Psoas muscle (tissue), 8 donors: ENCODE data around the gene CCDC197. TPM values are rescaled to one million over a fixed set of nuclear protein-coding genes. Genes with fewer than 3 reads are reported as not detected.
A peak's percentile ranks its signal among the peaks of the same experiment; 100 is the strongest.

ENCODE experiments used
- ATAC-seq, 4 donors: fragments of 200-7000 bp; cut with Tn5 transposase; one replicate each; pipeline ENCODE4 v1.9.1; 2020; ENCODE audit warnings: moderate library complexity in 3 of 4, mild to moderate bottlenecking in 2 of 4
- DNase-seq, 2 donors: peaks; one replicate each; pipeline ENCODE4 v3.0.0-alpha.2; 2020
- H3K27ac ChIP-seq: fragments of 200-600 bp; one replicate; pipeline ENCODE4 v1.8.0; 2022
- H3K27me3 ChIP-seq, 3 donors: fragments of 200-600 bp in 1 of 3; one replicate each; pipeline versions ENCODE4 v1.6.1 to v1.8.0; 2013 to 2022; ENCODE audit warnings: low read length in 2 of 3, mild to moderate bottlenecking in 2 of 3, moderate library complexity in 1 of 3; ENCODE audit not compliant: insufficient read depth in 3 of 3
- H3K36me3 ChIP-seq, 2 donors: fragments of 200-600 bp in 1 of 2; one replicate each; pipeline versions ENCODE4 v1.6.1 to v1.8.0; 2013 to 2022; ENCODE audit warnings: low read depth in 1 of 2, mild to moderate bottlenecking in 1 of 2, moderate library complexity in 1 of 2; ENCODE audit not compliant: insufficient read depth in 1 of 2
- H3K4me1 ChIP-seq: fragments of 200-600 bp; one replicate; pipeline ENCODE4 v1.8.0; 2022
- H3K4me3 ChIP-seq: fragments of 200-600 bp; one replicate; pipeline ENCODE4 v1.8.0; 2022; ENCODE audit warnings: mild to moderate bottlenecking
- H3K9me3 ChIP-seq: fragments of 200-600 bp; one replicate; pipeline ENCODE4 v1.8.0; 2022
- CTCF ChIP-seq: fragments of 200-600 bp; IDR thresholded peaks from one replicate; pipeline ENCODE4 v1.8.0; 2022; ENCODE audit warnings: antibody characterized with exemption
- WGBS, 3 donors: extraction: QIAGEN DNeasy Blood & Tissue Kit; methylation state at CpG; one replicate each; pipeline versions ENCODE4 v1.1.6 to v1.1.7; 2013; 5-methylcytosine and 5-hydroxymethylcytosine counted together
- intact Hi-C, 2 donors: fragments of 100-400 bp; cut with DNase I; formaldehyde crosslinking; loops; one replicate each; pipeline versions ENCODE4 v1.11.0 to v1.14.2; 2022
- polyA plus RNA-seq, 3 donors: library from polyadenylated mRNA; stranded (reverse); fragments of 200-250 nt; gene quantifications; one replicate each; pipeline ENCODE4 v1.2.3, GENCODE V29; 2013
- total RNA-seq, 4 donors: library from RNA; stranded (reverse); fragmentation: NEBNext Ultra II Directional in 2 of 4; extraction: Animal tissue kit (Norgen Biotek cat#: 25700) in 2 of 4; gene quantifications; one replicate each; pipeline versions ENCODE4 v1.2.1 to v1.2.4, GENCODE V29; 2021 to 2023
- donor health status: healthy with polysubstance abuse.
- donor health status: DM: no; HTN: no; CAD: no; lungs with moderate emphysema.
- donor health status: Bipolar disorder and iron deficiency.
- donor health status: healthy.
- donor health status: DM: yes; HTN: yes; CAD: no.
- donor health status: DM: no; HTN: no; CAD: no.
- donor health status: DM: no; HTN: no; CAD: no.
- donor health status: DM: yes; HTN: yes; CAD: no.

Gene CCDC197
- total and polyA plus RNA-seq, 7 donors, result 0.04 to 3.9 (median 0.71) TPM

DNA sequence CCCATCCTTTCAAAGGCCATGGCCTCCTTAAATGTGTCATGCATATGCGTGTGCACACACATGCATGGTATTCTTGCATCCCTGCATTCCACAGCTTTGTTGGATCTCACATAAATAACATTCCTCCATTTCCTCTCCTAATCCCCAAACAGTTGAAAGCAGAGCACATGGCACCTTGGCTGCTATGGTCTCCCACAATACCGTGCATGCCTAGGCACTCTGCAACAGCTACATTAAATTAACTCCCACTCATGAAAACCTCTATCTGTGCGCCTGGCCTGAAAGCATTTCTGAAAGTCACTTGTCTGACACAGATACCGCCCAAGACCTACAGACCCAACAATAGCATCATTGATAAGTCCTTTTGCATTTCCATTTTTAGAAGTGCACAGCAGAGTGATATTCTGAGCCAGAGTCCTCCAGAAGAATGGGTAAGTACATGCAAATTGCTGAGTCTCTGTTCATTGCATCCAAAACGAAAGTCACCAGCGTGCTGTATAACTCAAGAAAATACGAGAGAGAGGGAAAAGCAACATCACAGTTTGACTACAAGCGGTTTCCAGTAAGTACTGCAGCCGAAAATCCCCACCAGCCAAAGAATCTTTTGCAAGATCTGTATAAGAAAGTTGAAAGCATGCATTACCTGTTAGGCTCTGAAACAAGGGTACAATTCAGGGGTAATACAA, 21.2 kb upstream of the CCDC197 start:
- Histone ChIP-seq H3K27me3 (no peaks in the 10 kb centered on the region), H3K9me3 (no peaks in the 10 kb centered on the region), H3K27ac (peak overlapping the region; percentile 98), H3K4me1 (peaks cover 29% of the 10 kb centered on the region), H3K4me3 (peak overlapping the region; percentile 83), H3K36me3 (peaks cover 0 to 10% of the 10 kb centered on the region in 2 donors)
- intact Hi-C loops, result no loop called here
- TF ChIP-seq CTCF, result peak; percentile 15
- WGBS, 3 donors, result 20 to 35% (median 23%) methylated on average over 9 of the region's 9 CpGs
- DNase-seq (peak in 1 of 2 donors; percentile 22), ATAC-seq (peak in 1 of 4 donors; percentile 4)

- peak; percentile 12 to 42 (median 18) for ATAC-seq
- Histone ChIP-seq H3K27ac (peak within 1 kb of the TSS; percentile 98), H3K4me3 (peak within 1 kb of the TSS; percentile 83), H3K9me3 (no peaks in the 10 kb centered on the region), H3K27me3 (no peaks in the 10 kb centered on the region), H3K36me3 (peaks cover 0 to 5% of the 10 kb centered on the region in 2 donors), H3K4me1 (peaks cover 29% of the 10 kb centered on the region)
- intact Hi-C loops, result no loop called here
- no peak for TF ChIP-seq CTCF
- WGBS, 3 donors, result 6 to 10% (median 8%) methylated on average over 12 of the region's 12 CpGs
- peak in 1 of 2 donors; percentile 76 for DNase-seq
Observed at GRCh38 chr14:93976477-93977057, 20.5 kb upstream of the CCDC197 start, which contains the start of gene ASB2. Gene ASB2, minus strand, starts transcription at chr14:93976570. Its CDS starts 12,031 bp downstream, at chr14:93964539.

GRCh38 chr14:93977171-93977570, 19.9 kb upstream of the CCDC197 start:
- ATAC-seq (no peak), DNase-seq (peak in 1 of 2 donors; percentile 49)
- H3K27me3 ChIP-seq, result no peaks in the 10 kb centered on the region
- intact Hi-C loops, result no loop called here
- H3K4me3 ChIP-seq, result peak overlapping the region; percentile 83
- peaks cover 33% of the 10 kb centered on the region for H3K4me1 ChIP-seq
- H3K36me3 ChIP-seq, result peaks cover 0 to 5% of the 10 kb centered on the region in 2 donors
- no peaks in the 10 kb centered on the region for H3K9me3 ChIP-seq
- 26 to 37% (median 29%) methylated on average over 5 of the region's 5 CpGs for whole genome bisulfite sequencing, 3 donors
- H3K27ac ChIP-seq, result peak overlapping the region; percentile 98
- no peak for TF ChIP-seq CTCF

DNA sequence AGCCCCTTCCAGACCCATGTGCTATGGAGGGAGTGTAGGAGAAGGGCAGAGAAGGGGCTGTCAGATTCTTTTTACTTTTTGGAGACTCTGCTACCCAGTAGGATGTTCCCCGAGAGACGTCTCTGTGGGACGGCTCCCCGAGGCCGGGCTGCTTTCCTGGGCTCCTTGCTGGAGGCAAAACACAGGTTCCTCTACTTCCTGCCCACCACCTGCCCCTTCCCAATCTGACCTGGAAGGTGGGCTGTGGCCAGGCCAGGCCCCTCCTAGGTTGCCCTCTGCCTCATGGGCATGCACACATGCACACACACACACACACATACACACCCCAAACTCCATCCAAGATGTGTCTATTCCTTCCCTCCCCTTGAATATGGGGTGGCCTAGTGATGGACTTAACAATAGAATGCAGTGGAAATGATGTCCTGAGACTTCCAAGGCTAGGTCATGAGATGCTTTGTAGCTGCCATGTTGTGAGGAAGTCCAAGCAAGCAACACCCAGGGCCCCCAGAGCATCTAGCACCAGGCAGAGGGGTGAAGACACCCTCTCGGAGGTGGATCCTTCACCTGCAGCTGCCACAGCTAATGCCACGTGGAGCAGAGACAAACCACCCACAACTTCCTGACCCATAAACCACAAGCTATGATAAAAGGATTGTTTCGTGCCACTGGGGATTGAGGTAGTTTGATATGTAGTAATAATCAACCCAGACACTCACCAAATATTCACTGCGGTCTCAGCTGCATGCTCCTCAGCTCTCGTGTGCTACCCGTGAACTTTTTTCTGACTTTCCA, 19.1 kb upstream of the CCDC197 start:
- Histone ChIP-seq H3K9me3 (no peaks in the 10 kb centered on the region), H3K4me1 (peaks cover 41% of the 10 kb centered on the region), H3K4me3 (peak overlapping the region; percentile 83), H3K27ac (peak overlapping the region; percentile 98), H3K27me3 (no peaks in the 10 kb centered on the region), H3K36me3 (peaks cover 0 to 4% of the 10 kb centered on the region in 2 donors)
- ATAC-seq (no peak), DNase-seq (peak in 1 of 2 donors; percentile 29)
- WGBS, 3 donors, result 79 to 94% (median 81%) methylated on average over 10 to 11 of the region's 11 CpGs
- intact Hi-C loops, result no loop called here
- TF ChIP-seq CTCF, result no peak
